HEK293 (cell line): ENCODE results near the gene TMPRSS12.

Source experiments
- CTCF ChIA-PET: fragments of 350-600 bp; formaldehyde crosslinking; extraction: SDS; loops from one replicate; lab custom pipeline; 2021; ENCODE audit warnings: antibody characterized with exemption; lab: Yijun Ruan, JAX
- POLR2A ChIA-PET: fragments of 300-600 bp; formaldehyde crosslinking; extraction: SDS; loops from one replicate; lab custom pipeline; 2020; ENCODE audit warnings: antibody characterized with exemption, inconsistent platforms; lab: Yijun Ruan, JAX
- H3K27ac ChIP-seq: fragments of 200-500 bp; sonication (Bioruptor generic); 2 replicates; pipeline ENCODE4 v1.5.1; 2014; ENCODE audit warnings: low read depth, low read length, control low read depth, inconsistent platforms; ENCODE audit errors: extremely low read depth
- H3K36me3 ChIP-seq, 2 experiments: fragments of 200-500 bp in 1 of 2; sonication (Bioruptor generic) in 1 of 2; 1 replicate in 1 of 2; 2 replicates in 1 of 2; pipeline ENCODE4 v1.5.1; 2014 to 2017; ENCODE audit warnings: inconsistent platforms in 2 of 2, low read length in 2 of 2; ENCODE audit not compliant: control insufficient read depth in 2 of 2, insufficient read depth in 1 of 2
- H3K4me1 ChIP-seq: fragments of 200-500 bp; sonication (Bioruptor generic); 2 replicates; pipeline ENCODE4 v1.5.1; 2014; ENCODE audit warnings: mild to moderate bottlenecking, low read length, inconsistent platforms; ENCODE audit not compliant: control insufficient read depth, insufficient read depth
- H3K4me3 ChIP-seq: 2 replicates; pipeline ENCODE4 v1.5.1; 2011; ENCODE audit warnings: low read depth, mild to moderate bottlenecking, control low read depth, low read length, moderate library complexity
- H3K9me3 ChIP-seq: fragments of 200-500 bp; sonication (Bioruptor generic); 2 replicates; pipeline ENCODE4 v1.5.1; 2014; ENCODE audit warnings: low read depth, low read length, inconsistent platforms; ENCODE audit not compliant: control insufficient read depth, insufficient read depth
- KLF10 ChIP-seq: fragments of 450-650 bp; IDR thresholded peaks from 2 replicates; pipeline ENCODE4 v1.5.1; 2018; ENCODE audit warnings: missing biosample characterization, mild to moderate bottlenecking, missing genetic modification characterization
- KLF8 ChIP-seq: fragments of 450-650 bp; formaldehyde crosslinking; IDR thresholded peaks from 2 replicates; pipeline ENCODE4 v1.5.1; 2016; ENCODE audit warnings: missing biosample characterization, missing genetic modification characterization
- KLF9 ChIP-seq: fragments of 450-650 bp; formaldehyde crosslinking; IDR thresholded peaks from 2 replicates; pipeline ENCODE4 v1.5.1; 2016; ENCODE audit warnings: missing biosample characterization, missing genetic modification characterization, low read depth
- PRDM10 ChIP-seq: fragments of 450-650 bp; formaldehyde crosslinking; IDR thresholded peaks from 2 replicates; pipeline ENCODE4 v1.5.1; 2016; ENCODE audit warnings: missing biosample characterization, missing genetic modification characterization
- SP3 ChIP-seq: fragments of 450-650 bp; formaldehyde crosslinking; IDR thresholded peaks from 2 replicates; pipeline ENCODE4 v1.5.1; 2016; ENCODE audit warnings: missing biosample characterization, missing genetic modification characterization
- ZBTB1 ChIP-seq: fragments of 450-650 bp; formaldehyde crosslinking; IDR thresholded peaks from 2 replicates; pipeline ENCODE4 v1.5.1; 2016; ENCODE audit warnings: missing biosample characterization, missing genetic modification characterization
- ZBTB8A ChIP-seq: fragments of 450-650 bp; formaldehyde crosslinking; IDR thresholded peaks from 2 replicates; pipeline ENCODE4 v1.5.1; 2016; ENCODE audit warnings: missing biosample characterization, missing genetic modification characterization
- ZFHX2 ChIP-seq: fragments of 450-650 bp; formaldehyde crosslinking; conservative IDR thresholded peaks from 2 replicates; pipeline ENCODE4 v1.5.1; 2016; ENCODE audit warnings: missing biosample characterization, missing genetic modification characterization
- ZNF214 ChIP-seq: fragments of 450-650 bp; formaldehyde crosslinking; IDR thresholded peaks from 2 replicates; pipeline ENCODE4 v1.5.1; 2017; ENCODE audit warnings: missing biosample characterization, mild to moderate bottlenecking, missing genetic modification characterization, borderline replicate concordance
- ZNF280C ChIP-seq: fragments of 450-650 bp; formaldehyde crosslinking; IDR thresholded peaks from 2 replicates; pipeline ENCODE4 v1.5.1; 2016; ENCODE audit warnings: missing biosample characterization, missing genetic modification characterization
- ZNF324 ChIP-seq: fragments of 450-650 bp; formaldehyde crosslinking; IDR thresholded peaks from 2 replicates; pipeline ENCODE4 v1.5.1; 2016; ENCODE audit warnings: missing biosample characterization, missing genetic modification characterization
- ZNF335 ChIP-seq: fragments of 450-650 bp; formaldehyde crosslinking; conservative IDR thresholded peaks from 2 replicates; pipeline ENCODE4 v1.5.1; 2016; ENCODE audit warnings: missing biosample characterization, missing genetic modification characterization
- ZNF549 ChIP-seq: fragments of 450-650 bp; IDR thresholded peaks from 2 replicates; pipeline ENCODE4 v1.5.1; 2018; ENCODE audit warnings: missing biosample characterization, missing genetic modification characterization, mild to moderate bottlenecking, inconsistent platforms, moderate library complexity
- ZNF558 ChIP-seq: fragments of 450-650 bp; formaldehyde crosslinking; IDR thresholded peaks from 2 replicates; pipeline ENCODE4 v1.5.1; 2016; ENCODE audit warnings: missing biosample characterization, missing genetic modification characterization
- ZNF560 ChIP-seq: fragments of 450-650 bp; formaldehyde crosslinking; IDR thresholded peaks from 2 replicates; pipeline ENCODE4 v1.5.1; 2017; ENCODE audit warnings: missing biosample characterization, missing genetic modification characterization, borderline replicate concordance
- ZNF585B ChIP-seq: fragments of 450-650 bp; formaldehyde crosslinking; IDR thresholded peaks from 2 replicates; pipeline ENCODE4 v1.5.1; 2016; ENCODE audit warnings: missing biosample characterization, missing genetic modification characterization
- ZNF600 ChIP-seq: fragments of 450-650 bp; formaldehyde crosslinking; IDR thresholded peaks from 2 replicates; pipeline ENCODE4 v1.5.1; 2016; ENCODE audit warnings: missing biosample characterization, missing genetic modification characterization
- ZNF645 ChIP-seq: fragments of 450-650 bp; formaldehyde crosslinking; IDR thresholded peaks from 2 replicates; pipeline ENCODE4; 2016; ENCODE audit warnings: missing biosample characterization, missing genetic modification characterization
- ZNF692 ChIP-seq: fragments of 450-650 bp; formaldehyde crosslinking; IDR thresholded peaks from 2 replicates; pipeline ENCODE4 v1.5.1; 2016; ENCODE audit warnings: missing biosample characterization, missing genetic modification characterization
- ZXDB ChIP-seq: fragments of 450-650 bp; formaldehyde crosslinking; IDR thresholded peaks from 2 replicates; pipeline ENCODE4 v1.5.1; 2016; ENCODE audit warnings: missing biosample characterization, missing genetic modification characterization

TMPRSS12 gene

GRCh38 chr12:50923361-50924130, 80.8 kb downstream of the TMPRSS12 start (continued):
- no peak for TF ChIP-seq ZNF280C (tag by site-specific recombination)
- TF ChIP-seq ZNF600 (tag by site-specific recombination), result no peak
- TF ChIP-seq ZNF335 (tag by site-specific recombination), result peak; percentile 30
- TF ChIP-seq ZBTB8A (tag by site-specific recombination), result peak; percentile 74
- no peak for TF ChIP-seq ZNF324
- no peak for TF ChIP-seq ZFHX2 (tag by site-specific recombination)

GRCh38 chr12:50924131-50924438, 81.4 kb downstream of the TMPRSS12 start:
- Histone ChIP-seq H3K36me3 (no peaks in the 10 kb centered on the region; a peak in 1 of 3 replicates), H3K27ac (peak overlapping the region; percentile 84), H3K4me3 (peak overlapping the region; percentile 16), H3K4me1 (peaks cover 4% of the 10 kb centered on the region), H3K9me3 (no peaks in the 10 kb centered on the region)
- ChIA-PET POLR2A (interaction anchor here (0.7 kb wide), 1 partner anchor 160 kb away, joined by 3 read pairs; the partner anchor contains the start of gene ATF1), CTCF (no interaction called here)
- no peak for TF ChIP-seq KLF9 (tag by site-specific recombination)
- TF ChIP-seq ZNF560 (tag by site-specific recombination), result no peak
- no peak for TF ChIP-seq ZNF549 (tag by site-specific recombination)
- no peak for TF ChIP-seq ZNF585B (tag by site-specific recombination)

- H3K27ac ChIP-seq, result peak overlapping the region; percentile 84
- H3K4me3 ChIP-seq, result peak overlapping the region; percentile 33
- no peaks in the 10 kb centered on the region for H3K9me3 ChIP-seq
- H3K36me3 ChIP-seq, result no peaks in the 10 kb centered on the region; a peak in 1 of 3 replicates
- POLR2A ChIA-PET, result interaction anchor here (0.6 to 1.6 kb wide), 4 partner anchors 10 to 160 kb away, joined by 3 to 5 read pairs (median 4); partner anchors contain the start of gene SLC11A2
- CTCF ChIA-PET, result interaction anchor here (0.6 to 0.8 kb wide), 2 partner anchors 36 to 62 kb away, joined by 3 to 4 read pairs; no protein-coding TSS in a partner anchor
- H3K4me1 ChIP-seq, result peaks cover 4% of the 10 kb centered on the region
- TF ChIP-seq ZNF645 (tag by site-specific recombination) (no peak), ZBTB8A (tag by site-specific recombination) (0 out of 2 replicates have a peak, but pooled peaks have one; percentile 25), SP3 (tag by site-specific recombination) (peak; percentile 42; the same call in 1 of the 2 replicates), ZNF214 (tag by site-specific recombination) (no peak), ZNF558 (tag by site-specific recombination) (no peak), PRDM10 (tag by site-specific recombination) (peak; percentile 89), ZBTB1 (tag by site-specific recombination) (no peak), KLF10 (tag by site-specific recombination) (0 out of 2 replicates have a peak, but pooled peaks have one; percentile 58), KLF8 (tag by site-specific recombination) (peak; percentile 34; the same call in 1 of the 2 replicates), ZNF692 (peak; percentile 94), ZXDB (tag by site-specific recombination) (peak; percentile 38; the same call in 1 of the 2 replicates)
Observed at GRCh38 chr12:50924439-50925341, 82.0 kb downstream of the TMPRSS12 start.
